ENCODE measurements around the gene SPECC1. TPM values are rescaled to one million over a fixed set of nuclear protein-coding genes. Genes with fewer than 3 reads are reported as not detected.

The SPECC1 gene
- total and polyA plus RNA-seq, 2 of the 13 experiments (the other 11 are each of a cell fraction or from before 2014, with no cell fraction given) = 2.3 to 6.9 TPM

GRCh38 chr17:20092973-20093626 lies 83.9 kb downstream of the SPECC1 start (continued):
- TF ChIP-seq BHLHE40 (IDR thresholded peaks at IDR 0.05; ENCODE audit: low read length) (no peak), BCL6 (CRISPR knock-in tag; IDR thresholded peaks at IDR 0.05) (no peak), ZSCAN12 (CRISPR knock-in tag; IDR thresholded peaks at IDR 0.05) (no peak), NPAS2 (CRISPR knock-in tag; IDR thresholded peaks at IDR 0.05; ENCODE audit: borderline replicate concordance) (no peak), ZNF615 (CRISPR knock-in tag; IDR thresholded peaks at IDR 0.05; ENCODE audit: borderline replicate concordance) (no peak), ZNF276 (CRISPR knock-in tag; IDR thresholded peaks at IDR 0.05; ENCODE audit: low read depth) (no peak), AFF4 (CRISPR knock-in tag; IDR thresholded peaks at IDR 0.05) (no peak), FUBP1 (CRISPR knock-in tag; IDR thresholded peaks at IDR 0.05; ENCODE audit: borderline replicate concordance) (no peak), DRAP1 (CRISPR knock-in tag; IDR thresholded peaks at IDR 0.05) (no peak), JUN (CRISPR knock-in tag; IDR thresholded peaks at IDR 0.05) (no peak)
